ENCODE results near the gene ZNF667.
A peak's percentile ranks its signal among the peaks of the same experiment; 100 is the strongest.

ZNF667 gene

GRCh38 chr19:56476651-56477428 lies at the start of gene ZNF667:
Gene ZNF667, minus strand, starts transcription at chr19:56477345. Its CDS starts 14,975 bp downstream, at chr19:56462370.
- DNase-seq (ENCODE audit: low read depth in 4 of 4, low spot score in 1 of 4): peak in 1 of 4 experiments; percentile 12

DNA sequence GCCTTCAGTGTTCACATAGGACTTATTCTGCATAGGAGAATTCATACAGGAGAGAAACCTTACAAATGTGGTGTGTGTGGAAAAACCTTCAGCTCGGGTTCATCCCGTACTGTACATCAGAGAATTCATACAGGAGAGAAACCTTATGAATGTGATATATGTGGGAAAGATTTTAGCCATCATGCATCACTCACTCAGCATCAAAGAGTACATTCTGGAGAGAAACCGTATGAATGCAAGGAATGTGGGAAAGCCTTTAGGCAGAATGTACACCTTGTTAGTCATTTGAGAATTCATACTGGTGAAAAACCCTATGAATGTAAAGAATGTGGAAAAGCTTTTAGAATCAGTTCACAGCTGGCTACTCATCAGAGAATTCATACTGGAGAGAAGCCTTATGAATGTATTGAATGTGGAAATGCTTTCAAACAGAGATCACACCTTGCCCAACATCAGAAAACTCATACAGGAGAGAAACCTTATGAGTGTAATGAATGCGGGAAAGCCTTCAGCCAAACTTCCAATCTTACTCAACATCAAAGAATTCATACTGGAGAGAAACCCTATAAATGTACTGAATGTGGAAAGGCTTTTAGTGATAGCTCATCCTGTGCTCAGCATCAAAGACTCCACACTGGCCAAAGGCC lies 48.2 kb upstream of the ZNF667 start:
- no peak for DNase-seq (ENCODE audit: low read depth in 4 of 4, low spot score in 1 of 4)

DNA sequence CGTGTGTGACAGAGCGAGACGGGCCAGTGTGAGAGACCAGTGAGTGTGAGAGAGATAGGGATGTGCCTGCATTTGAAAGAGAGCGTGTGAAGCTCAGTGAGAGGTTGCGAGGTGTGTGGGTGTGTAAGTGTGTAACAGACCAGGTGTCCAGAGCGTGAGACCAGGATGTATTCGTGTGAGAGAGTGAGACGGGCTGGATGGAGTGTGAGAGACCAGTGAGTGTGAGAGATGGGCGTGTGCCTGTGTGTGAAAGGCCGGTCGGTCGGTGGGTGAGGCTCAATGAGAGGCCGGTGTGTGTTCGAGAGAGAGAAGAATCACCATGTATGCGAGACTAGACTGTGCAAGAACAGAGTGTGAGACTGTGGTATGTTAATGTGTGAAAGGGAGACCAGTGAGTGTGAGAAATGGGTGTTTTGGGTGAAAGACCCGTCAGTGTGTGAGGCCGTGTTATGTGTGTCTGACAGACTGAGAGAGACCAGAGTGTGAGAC lies 31.2 kb upstream of the ZNF667 start:
- DNase-seq (ENCODE audit: low read depth in 4 of 4, low spot score in 1 of 4): no peak

DNA sequence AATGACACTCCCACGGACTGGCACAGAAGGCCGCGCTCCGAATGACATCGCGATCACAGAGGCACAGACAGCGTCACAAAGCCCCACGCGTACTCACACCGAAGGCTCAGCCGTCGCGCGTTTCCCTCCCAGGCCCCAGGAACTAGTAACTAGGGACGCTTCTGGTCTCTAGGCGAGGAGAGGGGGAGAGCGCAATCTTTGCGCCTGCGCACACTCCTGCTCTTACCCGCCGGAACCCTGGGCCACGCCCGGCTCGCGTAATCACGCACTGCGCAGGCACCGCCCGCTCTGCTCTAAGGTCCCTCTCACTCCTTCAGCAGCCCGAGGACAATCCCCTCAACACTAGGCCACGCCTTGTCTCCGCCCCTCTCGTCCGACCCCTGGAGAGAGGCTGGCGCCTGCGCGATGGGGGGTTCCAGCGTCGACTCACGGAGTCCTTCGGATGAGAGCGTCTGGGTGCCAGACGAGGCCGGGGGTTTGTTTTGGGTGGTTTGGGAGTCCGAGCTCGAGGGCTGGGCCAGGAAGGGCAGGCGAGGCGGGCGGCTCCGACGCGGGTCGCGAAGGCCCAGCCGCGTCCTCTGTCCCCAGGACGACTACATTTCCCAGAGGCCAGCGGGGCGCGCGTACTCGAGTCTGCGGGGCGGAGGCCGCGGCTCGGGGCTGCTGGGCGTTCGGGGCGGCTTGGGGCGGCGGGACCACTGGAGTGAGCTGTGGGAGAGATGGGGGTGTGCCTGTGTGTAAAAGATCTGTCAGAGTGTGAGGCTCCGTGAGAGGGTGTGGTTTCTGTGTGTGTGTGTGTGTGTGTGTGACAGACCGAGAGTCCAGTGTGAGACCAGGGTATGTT lies 30.5 kb upstream of the ZNF667 start, which contains the start of gene ZNF471:
Gene ZNF471 (plus strand): TSS at position 410 of the 844 bp plus-strand sequence. CDS start 3,717 bp downstream, outside the sequence.
- DNase-seq (ENCODE audit: low read depth in 4 of 4, low spot score in 1 of 4): peak; percentile 35 to 69 (median 60)

GRCh38 chr19:56504581-56504980 lies 27.4 kb upstream of the ZNF667 start:
- no peak for DNase-seq (ENCODE audit: low read depth in 4 of 4, low spot score in 1 of 4)

DNA sequence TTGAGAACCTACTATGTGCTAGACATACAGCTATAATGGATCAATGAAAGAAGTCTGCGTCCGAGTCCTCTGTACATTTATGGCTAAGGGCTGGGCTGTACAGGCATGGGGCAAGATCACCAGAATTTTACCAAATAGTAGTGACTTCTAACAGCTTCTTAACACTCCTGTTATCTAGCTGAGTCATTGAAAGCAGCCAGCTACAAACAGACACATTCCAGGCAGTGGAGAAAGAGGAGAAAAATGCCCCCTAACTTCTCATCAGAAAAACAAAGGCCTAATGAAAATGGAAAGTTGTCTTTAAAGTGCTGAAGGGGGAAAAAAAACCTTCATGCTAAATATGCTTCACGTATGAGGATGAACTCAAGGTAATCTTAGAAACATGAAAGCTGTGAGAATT lies 14.3 kb upstream of the ZNF667 start:
- no peak for DNase-seq (ENCODE audit: low read depth in 4 of 4, low spot score in 1 of 4)

- DNase-seq (ENCODE audit: low read depth in 4 of 4, low spot score in 1 of 4): peak in 3 of 4 experiments; percentile 5 to 50 (median 45)
Measured at GRCh38 chr19:56477429-56478338, 539 bp upstream of the ZNF667 start.

DNA sequence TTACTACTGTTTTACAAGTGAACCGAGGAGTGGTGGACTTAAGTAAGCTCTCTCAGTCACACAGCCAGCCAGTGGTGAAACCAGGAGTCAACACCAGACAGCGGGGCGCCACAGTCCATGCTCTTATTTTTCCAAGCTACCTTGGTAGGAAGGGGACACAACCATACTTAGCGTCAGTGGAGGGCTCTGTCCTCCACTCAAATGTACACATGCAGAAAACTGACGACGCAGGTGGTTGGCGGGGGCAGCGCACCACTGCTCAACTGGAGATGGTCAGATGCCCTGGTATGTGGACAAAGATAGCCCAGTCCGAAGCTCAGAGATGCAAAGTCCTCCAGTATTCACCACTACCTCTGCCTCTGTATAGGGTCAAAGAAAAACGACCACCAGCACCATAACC lies 1.1 kb downstream of the ZNF667 start:
- DNase-seq (ENCODE audit: low read depth in 4 of 4, low spot score in 1 of 4): no peak

DNA sequence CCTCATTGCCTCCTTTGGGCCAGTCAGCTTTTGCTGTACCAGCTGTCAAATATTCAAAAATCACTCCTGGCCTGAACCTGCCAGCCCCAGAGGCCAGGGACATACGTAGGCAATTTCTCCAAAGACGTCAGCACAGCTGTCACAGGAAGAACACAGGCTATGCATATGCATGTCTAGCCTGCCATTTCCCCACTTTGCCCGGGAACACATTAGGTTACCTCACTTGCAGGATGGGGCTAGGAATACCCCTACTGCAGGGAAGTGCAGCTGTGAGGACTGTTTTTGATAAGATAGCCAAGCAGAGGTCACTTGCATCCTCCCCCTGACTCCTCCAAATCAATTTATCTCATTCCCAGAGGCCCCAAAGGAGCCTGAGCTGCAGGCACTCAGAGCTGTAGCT lies 2.8 kb downstream of the ZNF667 start:
- DNase-seq (ENCODE audit: low read depth in 4 of 4, low spot score in 1 of 4): no peak

DNA sequence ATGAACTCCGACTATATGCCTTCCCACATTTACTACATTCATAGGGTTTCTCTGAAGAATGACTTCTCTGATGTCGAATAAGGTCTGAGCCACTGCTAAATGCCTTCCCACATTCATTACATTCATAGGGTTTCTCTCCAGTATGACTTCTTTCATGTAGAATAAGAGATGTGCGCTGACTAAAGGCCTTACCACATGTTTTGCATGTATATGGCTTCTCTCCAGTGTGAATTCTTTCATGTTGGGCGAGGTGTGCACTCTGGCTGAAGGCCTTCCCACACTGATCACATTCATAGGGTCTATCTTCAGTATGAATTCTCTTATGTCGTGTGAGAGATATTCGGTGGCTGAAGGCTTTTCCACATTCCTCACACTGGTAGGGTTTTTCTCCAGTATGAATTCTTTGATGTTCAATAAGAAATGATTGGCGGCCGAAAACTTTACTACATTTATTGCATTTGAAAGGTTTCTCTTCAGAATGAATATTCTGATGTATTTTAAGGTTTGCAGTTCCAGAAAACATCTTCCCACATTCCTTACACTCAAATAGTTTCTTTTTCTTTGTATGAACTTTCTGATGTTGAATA lies 35.8 kb downstream of the ZNF667 start:
- no peak for DNase-seq (ENCODE audit: low read depth in 4 of 4, low spot score in 1 of 4)

DNA sequence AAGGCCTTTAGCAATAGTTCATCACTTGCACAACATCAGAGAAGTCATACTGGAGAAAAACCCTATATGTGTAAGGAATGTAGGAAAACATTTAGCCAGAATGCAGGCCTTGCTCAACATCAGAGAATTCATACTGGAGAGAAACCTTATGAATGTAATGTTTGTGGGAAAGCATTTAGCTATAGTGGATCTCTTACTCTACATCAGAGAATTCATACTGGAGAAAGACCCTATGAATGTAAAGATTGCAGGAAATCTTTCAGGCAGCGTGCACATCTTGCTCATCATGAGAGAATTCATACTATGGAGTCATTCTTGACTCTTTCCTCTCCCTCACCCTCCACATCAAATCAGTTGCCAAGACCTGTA lies 53.2 kb downstream of the ZNF667 start:
- DNase-seq (ENCODE audit: low read depth in 4 of 4, low spot score in 1 of 4): no peak

DNA sequence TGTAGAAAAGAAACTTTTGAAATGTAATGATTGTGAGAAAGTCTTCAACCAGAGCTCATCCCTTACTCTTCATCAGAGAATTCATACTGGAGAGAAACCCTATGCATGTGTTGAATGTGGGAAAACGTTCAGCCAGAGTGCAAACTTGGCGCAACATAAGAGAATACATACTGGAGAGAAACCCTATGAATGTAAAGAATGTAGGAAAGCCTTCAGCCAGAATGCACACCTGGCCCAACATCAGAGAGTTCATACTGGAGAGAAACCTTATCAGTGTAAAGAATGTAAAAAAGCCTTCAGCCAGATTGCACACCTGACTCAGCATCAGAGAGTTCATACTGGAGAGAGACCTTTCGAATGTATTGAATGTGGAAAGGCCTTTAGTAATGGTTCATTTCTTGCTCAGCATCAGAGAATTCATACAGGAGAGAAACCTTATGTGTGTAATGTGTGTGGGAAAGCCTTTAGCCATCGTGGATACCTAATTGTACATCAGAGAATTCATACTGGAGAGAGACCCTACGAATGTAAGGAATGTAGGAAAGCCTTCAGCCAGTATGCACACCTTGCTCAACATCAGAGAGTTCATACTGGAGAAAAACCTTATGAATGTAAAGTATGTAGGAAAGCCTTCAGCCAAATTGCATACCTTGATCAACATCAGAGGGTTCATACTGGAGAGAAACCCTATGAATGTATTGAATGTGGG lies 53.7 kb downstream of the ZNF667 start:
- DNase-seq (ENCODE audit: low read depth in 4 of 4, low spot score in 1 of 4): no peak

GRCh38 chr19:56405062-56405461 lies 72.1 kb downstream of the ZNF667 start:
- DNase-seq (ENCODE audit: low read depth in 4 of 4, low spot score in 1 of 4): no peak

DNA sequence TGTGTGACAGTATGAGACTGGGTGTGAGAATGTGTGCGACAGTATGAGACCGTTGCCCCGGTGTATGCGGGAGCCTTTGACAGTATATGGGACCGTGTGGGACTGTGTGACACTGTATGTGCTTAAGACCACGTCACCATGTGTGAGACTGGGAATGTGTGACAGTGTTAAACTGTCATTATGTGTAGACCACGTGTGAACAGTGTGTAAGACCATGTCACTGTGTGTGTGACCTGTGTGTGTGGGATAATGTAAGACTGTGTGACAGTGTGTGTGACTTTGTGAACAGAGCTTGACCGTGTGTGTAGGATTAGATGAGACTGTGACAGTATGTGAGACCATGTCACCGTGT lies 72.5 kb downstream of the ZNF667 start:
- no peak for DNase-seq (ENCODE audit: low read depth in 4 of 4, low spot score in 1 of 4)

DNA sequence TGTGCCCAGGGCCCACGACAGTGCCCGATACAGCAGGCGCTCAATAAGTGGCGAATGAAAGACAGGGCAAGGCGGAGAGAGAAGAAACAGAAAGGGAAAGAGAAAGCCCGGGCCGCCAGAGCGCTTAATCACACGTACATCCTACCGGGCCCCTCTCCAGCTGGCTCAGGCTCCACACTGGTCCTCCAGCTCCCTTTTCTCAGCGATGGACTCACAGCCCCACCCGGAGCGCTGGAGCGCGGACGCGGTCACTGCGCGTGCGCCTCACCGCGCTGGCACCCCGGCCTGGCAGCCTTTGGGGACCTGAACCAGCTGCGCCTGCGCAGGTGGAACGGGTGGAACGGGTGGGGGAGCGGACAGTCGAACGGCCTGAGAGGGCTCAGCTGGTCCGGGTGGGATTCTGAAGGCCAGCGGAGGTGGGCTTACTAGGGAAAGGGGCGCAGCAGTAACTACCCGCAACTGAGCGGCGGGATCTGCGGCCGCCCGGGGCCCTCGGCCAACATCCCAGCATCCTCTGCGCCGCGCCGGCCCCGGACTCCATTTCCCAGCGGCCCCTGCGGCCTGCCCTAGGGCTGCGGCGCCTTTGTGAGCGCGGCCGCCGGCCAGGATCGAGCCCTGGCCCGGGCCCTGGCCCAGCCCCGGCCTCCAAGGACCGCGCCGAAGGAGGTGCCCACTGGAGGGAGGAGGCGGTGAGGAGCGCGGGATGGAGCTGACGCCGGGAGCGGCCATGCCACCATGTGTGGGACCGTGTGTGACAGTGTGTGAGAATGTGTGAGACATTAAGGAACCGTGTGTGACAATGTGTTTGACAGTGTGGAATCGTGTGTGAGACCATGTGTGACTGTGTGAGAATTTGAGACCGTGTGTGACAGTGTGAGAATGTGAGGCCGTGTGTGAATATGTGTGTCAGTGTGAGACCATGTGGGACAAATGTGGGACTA lies 73.1 kb downstream of the ZNF667 start, which contains the start of gene ZNF583:
Gene ZNF583 (plus strand): TSS at position 569 of the 941 bp plus-strand sequence. CDS start 2,783 bp downstream, outside the sequence.
- peak; percentile 67 to 86 (median 78) for DNase-seq (ENCODE audit: low read depth in 4 of 4, low spot score in 1 of 4)

DNA sequence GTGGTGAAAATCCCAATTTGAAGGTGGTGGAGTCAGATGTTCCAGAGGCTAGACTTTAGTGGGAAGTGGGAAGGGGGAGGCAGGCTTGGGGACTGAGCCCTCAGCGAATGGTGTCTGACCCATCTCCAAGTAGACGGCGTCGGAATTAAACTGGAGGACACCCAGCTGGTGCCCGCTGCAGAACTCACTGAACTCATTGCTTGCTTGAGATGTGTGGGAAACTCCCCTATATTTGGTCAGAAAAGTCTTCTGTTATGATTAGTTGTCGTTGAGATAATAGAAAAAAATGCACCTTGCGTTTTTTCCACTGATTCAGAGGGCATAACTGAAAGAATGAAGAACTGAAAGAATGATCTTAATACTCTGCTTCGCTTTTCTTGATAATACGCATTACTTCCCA lies 73.9 kb downstream of the ZNF667 start:
- no peak for DNase-seq (ENCODE audit: low read depth in 4 of 4, low spot score in 1 of 4)

DNA sequence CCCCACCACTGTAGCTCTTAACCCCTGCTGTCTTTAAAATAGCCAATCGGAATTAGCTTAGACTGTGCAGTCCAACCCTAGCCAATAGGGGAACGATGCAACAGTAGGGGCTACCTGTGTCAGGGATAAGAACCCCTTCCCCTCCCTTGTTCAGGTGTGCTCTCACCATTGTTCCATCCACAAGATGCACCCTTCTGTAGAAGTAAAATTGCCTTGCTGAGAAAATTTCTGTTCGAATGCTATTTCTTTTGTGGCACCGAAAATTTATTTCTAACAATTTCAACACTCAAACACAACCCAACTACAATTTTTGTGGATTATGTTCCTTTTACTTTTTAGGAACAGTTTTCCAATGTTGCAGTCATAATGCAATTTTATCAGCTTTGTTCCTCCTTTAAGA lies 76.7 kb downstream of the ZNF667 start:
- no peak for DNase-seq (ENCODE audit: low read depth in 4 of 4, low spot score in 1 of 4)

DNA sequence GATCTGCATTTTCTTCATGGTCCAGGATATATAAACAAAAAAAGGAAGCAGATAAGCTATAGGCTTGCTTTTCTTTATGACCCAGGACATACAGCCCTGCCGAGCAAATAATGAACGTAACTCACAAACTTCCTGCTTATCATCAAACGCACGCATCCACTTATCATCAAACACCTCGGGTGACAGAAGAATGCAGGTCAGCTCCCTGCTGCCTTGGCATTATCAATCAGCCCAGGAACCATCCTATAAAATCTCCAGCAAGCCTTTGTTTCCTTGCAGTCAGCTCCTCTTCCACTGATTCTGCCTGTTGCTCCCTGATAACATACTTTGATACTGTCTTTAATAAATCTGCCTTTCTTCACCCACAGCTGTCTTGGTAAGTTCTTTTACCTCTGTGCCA lies 78.3 kb downstream of the ZNF667 start:
- DNase-seq (ENCODE audit: low read depth in 4 of 4, low spot score in 1 of 4): no peak
